SU-DHL-6 (cell line): ENCODE data around the gene MUC2.

Experiments used
- EZH2phosphoT487 ChIP-seq: fragments of 200-600 bp; sonication (generic), shearing (Covaris generic); conservative IDR thresholded peaks from 2 replicates; pipeline ENCODE4 v1.6.1; 2018; ENCODE audit warnings: mild to moderate bottlenecking, antibody characterized with exemption, low read length, moderate library complexity, mixed read lengths
- TF ChIP-seq, protein P1 (sequence below): fragments of 200-600 bp; sonication (generic); IDR thresholded peaks from one replicate; pipeline ENCODE4 v1.5.1; 2017; ENCODE audit warnings: antibody characterized with exemption, mild to moderate bottlenecking, low read length, moderate library complexity; ENCODE audit not compliant: insufficient read depth, poor library complexity, severe bottlenecking

GRCh38 chr11:1090600-1091331, 16.1 kb downstream of the MUC2 start:
- TF ChIP-seq, protein P1, sequence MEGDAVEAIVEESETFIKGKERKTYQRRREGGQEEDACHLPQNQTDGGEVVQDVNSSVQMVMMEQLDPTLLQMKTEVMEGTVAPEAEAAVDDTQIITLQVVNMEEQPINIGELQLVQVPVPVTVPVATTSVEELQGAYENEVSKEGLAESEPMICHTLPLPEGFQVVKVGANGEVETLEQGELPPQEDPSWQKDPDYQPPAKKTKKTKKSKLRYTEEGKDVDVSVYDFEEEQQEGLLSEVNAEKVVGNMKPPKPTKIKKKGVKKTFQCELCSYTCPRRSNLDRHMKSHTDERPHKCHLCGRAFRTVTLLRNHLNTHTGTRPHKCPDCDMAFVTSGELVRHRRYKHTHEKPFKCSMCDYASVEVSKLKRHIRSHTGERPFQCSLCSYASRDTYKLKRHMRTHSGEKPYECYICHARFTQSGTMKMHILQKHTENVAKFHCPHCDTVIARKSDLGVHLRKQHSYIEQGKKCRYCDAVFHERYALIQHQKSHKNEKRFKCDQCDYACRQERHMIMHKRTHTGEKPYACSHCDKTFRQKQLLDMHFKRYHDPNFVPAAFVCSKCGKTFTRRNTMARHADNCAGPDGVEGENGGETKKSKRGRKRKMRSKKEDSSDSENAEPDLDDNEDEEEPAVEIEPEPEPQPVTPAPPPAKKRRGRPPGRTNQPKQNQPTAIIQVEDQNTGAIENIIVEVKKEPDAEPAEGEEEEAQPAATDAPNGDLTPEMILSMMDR: no peak
- no peak for TF ChIP-seq EZH2phosphoT487
